DND-41 (cell line): ENCODE data around the gene PROK2.

ENCODE experiments used
- EZH2 ChIP-seq: IDR thresholded peaks from 3 replicates; pipeline ENCODE4 v1.6.1; 2012; ENCODE audit warnings: borderline replicate concordance, low read depth, mild to moderate bottlenecking, moderate library complexity, low read length, inconsistent platforms; ENCODE audit not compliant: severe bottlenecking
- TF ChIP-seq, protein P1 (sequence below): IDR thresholded peaks from 2 replicates; pipeline ENCODE4 v1.5.1; 2012; ENCODE audit warnings: borderline replicate concordance, low read length, moderate library complexity, mild to moderate bottlenecking; ENCODE audit not compliant: poor library complexity, severe bottlenecking; ENCODE audit errors: extremely low read depth

DNA sequence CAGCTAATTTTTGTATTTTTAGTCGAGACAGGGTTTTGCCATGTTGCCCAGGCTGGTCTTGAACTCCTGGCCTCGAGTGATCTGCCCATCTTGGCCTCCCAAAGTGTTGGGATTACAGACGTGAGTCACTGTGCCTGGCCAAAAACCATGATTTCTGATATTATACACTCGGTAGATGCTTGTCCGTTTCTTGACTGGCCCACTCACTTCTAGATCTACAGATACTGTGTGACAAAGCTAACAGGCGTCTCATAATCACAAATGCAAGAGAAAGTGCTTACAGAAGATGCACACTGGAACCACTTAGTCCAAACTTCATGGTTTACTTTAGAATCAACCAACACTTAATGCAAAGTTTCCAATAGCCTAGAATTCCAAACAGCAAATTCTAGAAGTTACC, 8.4 kb downstream of the PROK2 start:
- TF ChIP-seq, protein P1, sequence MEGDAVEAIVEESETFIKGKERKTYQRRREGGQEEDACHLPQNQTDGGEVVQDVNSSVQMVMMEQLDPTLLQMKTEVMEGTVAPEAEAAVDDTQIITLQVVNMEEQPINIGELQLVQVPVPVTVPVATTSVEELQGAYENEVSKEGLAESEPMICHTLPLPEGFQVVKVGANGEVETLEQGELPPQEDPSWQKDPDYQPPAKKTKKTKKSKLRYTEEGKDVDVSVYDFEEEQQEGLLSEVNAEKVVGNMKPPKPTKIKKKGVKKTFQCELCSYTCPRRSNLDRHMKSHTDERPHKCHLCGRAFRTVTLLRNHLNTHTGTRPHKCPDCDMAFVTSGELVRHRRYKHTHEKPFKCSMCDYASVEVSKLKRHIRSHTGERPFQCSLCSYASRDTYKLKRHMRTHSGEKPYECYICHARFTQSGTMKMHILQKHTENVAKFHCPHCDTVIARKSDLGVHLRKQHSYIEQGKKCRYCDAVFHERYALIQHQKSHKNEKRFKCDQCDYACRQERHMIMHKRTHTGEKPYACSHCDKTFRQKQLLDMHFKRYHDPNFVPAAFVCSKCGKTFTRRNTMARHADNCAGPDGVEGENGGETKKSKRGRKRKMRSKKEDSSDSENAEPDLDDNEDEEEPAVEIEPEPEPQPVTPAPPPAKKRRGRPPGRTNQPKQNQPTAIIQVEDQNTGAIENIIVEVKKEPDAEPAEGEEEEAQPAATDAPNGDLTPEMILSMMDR = no peak
- no peak for TF ChIP-seq EZH2
